Limb (tissue), 2 donors: Measurements from ENCODE around the gene CA11.
"Not testable (repeated sequence)": the region's sequence is repeated elsewhere in the genome, so short reads cannot be mapped to it uniquely, and the experiment has no call there.

ENCODE experiments used
- DNase-seq, 2 donors: peaks; one replicate each; pipeline ENCODE4 v3.0.0-alpha.2; 2016; ENCODE audit errors: extremely low spot score in 2 of 2

Gene CA11

DNA sequence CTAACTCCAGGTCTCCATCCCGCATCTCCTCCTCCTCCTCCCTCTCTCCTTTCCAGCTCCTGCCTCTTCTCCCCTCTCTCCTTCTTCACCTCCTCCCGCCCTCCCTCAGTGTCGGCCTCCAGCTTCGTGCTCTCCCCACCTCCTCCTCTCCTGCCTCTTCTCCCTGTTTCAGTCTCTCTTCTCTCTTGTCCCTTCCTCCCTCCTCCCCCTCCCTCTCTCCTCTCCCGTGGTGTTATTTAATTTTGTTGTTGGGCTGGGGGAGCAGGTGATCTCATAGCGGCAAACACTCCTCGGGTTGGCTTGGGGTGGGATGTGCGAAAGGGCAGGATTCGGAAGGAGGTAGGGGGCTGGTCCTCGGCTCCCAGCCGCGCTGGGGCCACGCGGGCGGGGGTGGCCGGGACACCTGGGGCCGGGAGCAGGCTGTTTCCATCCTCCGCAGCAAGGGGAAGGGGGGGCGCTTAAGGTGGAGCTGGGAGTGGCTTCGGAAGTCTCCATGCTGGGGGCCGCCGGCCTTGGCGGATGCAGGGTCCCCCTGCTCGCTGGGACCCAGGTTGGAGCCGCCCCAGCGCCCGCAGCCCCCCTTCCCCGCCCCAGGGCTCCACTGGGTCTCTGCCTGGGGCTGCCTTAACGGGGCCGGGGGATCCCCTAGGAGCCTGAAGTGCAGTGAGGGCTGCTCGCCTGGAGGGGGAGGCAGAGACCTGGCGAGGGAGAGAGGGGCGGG, at the start of gene CA11:
CA11 (minus strand) TSS at position 187 of the 721 bp plus-strand sequence. CDS start 555 bp downstream, outside the sequence.
- DNase-seq: peak in 1 of 2 donors; percentile 97

DNA sequence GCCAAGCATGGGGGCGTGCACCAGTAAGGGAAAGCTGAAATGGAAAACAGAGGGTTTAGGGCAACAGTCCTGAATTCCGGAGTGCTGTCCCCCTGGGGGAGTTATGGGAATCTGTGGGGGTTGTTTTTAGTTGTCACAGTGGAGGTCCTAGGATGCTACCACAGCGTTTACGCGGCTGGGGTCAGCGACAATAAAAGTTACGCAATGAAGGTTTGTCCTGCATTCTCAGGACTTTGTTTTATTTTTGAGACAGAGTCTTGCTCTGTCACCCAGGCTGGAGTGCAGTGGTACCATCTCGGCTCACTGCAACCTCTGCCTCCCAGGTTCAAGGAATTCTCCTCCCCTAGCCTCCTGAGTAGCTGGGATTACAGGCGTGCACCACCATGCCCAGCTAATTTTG, 47.6 kb upstream of the CA11 start:
- DNase-seq: not testable (repeated sequence)

DNA sequence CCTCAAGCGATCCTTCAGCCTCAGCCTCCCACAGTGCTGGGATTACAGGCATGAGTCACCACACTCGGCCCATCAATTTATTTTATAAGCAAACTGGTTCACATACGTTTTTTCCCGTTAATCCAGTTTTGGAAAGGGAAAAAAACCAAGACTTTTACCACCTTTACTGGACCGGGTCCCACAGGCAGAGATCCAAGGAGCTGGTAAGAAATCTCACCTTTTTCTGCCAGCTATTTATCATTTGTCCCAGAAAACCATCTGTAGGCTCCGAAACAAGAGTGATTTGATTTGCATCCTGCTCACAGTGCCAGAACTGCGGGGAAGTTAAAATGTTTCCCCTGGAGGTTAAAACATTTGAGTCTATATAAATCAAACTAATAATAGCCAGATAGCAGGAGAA, 43.5 kb upstream of the CA11 start:
- no peak for DNase-seq

DNA sequence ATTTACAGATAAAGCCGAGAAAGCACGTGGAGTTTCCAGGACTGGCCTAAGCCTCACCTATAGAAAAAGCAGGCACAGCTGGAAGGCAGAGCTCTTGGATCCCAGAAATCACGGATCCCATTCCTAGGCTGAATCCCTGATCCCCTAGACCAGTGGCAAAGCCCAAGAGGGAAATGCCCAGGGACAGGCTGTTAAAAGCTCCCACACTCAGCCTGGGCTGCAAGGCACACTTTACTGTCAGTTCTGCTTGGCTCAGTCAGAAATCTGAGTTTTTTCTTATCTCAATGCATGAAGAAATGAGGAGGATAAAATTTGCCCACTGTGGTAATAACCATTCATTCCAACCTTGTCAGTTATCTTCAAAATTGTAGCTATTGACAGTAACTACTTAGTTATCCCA, 41.8 kb upstream of the CA11 start:
- no peak for DNase-seq

DNA sequence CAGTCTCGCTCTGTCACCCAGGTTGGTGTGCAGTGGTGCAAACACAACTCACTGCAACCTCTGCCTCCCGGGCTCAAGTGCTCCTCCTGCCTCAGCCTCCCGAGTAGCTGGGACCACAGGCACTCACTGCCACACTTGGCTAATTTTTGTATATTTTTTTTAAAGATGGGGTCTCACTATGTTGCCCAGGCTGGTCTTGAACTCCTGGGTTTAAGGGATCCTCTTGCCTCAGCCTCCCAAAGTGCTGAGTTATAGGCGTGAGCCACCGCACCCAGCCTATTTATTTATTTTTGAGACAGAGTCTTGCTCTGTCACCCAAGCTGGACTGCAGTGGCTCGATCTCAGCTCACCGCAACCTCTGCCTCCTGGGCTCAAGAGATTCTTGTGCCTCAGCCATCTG, 40.6 kb upstream of the CA11 start:
- DNase-seq: not testable (repeated sequence)

DNA sequence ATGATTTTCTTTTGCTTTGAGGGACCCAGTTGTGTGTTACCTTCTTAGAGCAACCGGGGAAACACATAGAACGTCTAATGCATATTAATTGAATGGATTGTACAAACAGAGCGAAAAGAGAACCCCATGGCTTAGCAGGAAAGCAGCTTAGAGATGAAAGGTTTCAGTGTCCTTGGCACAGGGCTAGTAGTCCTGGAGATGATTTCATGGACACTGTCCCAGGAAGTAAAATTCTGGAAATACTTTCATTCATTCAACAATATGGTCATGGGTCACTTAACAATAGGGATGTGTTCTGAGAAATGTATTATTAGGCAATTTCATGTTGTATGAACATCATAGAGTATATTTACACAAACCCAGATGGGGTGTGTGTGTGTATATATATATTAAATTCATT, 40.1 kb upstream of the CA11 start:
- DNase-seq: no peak

DNA sequence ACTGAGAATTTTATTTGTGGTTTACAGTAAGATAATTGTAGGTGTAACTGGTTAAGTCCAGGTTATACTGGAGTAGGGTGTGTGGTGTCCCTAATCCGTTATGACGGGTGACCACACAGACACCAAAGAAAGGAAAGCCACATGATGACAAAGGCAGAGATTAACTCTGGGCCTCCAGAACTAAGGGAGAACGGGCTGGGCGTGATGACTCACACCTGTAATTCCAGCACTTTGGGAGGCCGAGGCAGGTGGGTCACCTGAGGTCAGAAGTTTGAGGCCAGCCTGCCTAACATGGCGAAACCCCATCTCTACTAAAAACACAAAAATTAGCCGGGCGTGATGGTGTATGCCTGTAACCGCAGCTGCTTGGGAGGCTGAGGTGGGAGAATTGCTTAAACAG, 39.6 kb upstream of the CA11 start:
- no peak for DNase-seq

DNA sequence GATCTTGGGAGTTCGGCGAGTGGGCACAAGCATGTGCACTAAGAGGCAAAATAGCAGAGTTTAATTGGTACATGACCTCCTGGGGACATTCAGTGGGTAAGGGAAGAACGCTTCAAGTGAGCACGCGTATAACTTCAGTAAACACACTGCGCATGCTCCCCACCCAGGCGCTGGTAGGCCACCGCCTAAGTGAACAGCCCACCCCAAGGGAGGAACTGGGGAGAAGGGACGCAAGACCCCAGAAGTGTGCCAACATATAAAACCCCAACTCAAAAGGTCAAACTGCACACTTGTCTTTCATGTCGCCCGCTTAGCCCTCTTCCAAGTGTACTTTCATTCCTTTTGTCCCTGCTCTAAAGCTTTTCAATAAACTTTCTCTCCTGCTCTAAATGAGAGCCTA, 37.4 kb upstream of the CA11 start:
- DNase-seq: peak; percentile 61 to 73

DNA sequence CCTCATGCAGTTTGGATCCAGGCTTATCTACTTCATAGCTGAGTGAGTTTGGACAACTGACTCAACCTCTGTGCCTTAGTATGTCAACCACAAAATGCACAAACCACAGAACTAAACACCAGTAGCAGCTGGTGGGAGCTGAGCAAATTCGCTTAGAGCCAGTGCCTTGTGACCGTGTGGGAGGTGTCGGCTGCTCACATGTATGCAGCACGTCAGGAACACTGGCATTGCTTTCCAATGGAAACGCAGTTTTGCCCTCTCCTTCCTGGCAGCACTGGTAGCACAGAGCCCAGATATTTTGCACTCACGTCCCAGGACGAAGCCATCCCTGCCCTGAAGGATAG, 35.1 kb upstream of the CA11 start:
- DNase-seq: no peak

DNA sequence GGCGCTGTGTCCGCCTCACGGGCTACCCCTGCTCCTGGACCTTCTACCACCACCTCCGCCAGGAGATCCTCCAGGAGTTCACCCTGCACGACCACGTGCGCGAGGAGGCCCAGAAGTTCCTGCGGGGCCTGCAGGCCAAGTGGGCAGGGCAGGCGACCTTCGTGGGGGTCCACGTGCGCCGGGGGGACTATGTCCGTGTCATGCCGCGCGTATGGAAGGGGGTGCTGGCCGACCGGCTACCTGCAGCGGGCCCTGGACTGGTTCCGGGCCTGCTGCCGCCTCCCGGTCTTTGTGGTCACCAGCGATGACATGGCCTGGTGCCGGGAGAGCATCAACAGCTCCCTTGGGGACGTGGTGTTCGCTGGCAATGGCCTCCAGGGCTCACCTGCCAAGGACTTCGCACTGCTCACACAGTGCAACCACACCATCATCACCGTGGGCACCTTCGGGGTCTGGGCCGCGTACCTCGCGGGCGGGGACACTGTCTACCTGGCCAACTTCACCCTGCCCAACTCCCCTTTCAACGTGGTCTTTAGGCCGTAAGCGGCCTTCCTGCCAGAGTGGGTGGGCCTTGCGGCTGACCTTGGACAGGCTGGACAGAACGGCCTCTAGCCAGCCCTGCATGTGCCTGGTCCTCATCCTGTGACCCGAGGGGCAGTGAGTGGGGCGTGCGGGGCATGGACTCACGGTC, 34.6 kb upstream of the CA11 start:
- DNase-seq: no peak

DNA sequence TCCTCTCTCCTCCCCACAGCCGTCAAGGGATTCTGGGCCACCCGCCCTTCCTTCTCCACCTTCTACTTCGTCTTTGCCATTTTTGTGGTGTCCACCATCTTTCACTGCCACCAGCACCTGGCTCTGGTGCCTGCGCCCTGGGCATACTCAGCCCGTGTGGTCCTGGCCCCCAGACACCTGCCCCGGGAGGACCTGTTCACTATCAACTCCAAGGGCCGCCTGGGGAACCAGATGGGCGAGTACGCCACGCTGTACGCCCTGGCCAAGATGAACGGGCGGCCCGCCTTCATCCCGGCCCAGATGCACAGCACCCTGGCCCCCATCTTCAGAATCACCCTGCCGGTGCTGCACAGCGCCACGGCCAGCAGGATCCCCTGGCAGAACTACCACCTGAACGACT, 34.0 kb upstream of the CA11 start:
- DNase-seq: not testable (repeated sequence)

DNA sequence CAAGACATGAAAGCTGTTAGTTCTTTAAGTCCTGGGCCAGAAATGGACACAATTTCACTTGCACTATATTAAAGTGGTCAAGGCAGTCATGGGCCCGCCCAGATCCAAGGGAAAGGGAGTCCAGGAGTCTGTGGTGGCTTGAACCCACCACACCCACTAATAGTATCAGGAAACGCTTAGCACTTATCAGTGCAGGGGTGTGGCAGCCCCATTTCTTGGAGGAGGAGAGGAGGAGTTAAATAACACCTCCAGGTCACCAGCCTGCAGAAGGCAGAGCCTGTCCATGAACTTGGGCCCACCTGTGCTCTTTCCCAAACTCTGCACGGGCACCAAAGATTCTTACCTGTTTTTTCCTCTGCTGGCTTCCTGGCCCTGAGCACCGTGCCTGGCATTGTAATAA, 32.2 kb upstream of the CA11 start:
- DNase-seq: no peak

DNA sequence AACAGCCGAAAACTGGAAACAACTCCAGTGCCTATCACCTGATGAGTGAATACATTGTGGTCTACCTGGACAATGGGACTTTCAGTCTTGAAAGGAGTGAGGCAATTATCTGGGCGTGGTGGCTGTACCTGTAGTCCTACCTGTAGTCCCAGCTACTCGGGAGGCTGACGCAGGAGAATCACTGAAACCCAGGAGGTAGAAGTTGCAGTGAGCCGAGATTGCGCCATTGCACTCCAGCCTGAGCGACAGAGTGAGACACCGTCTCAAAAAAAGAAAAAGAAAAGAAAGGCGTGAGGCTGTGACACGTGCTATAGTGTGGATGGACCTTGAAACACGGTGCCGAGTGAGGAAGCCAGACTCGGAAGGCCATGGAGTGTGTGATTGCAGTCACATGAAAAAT, 30.9 kb upstream of the CA11 start:
- no peak for DNase-seq

DNA sequence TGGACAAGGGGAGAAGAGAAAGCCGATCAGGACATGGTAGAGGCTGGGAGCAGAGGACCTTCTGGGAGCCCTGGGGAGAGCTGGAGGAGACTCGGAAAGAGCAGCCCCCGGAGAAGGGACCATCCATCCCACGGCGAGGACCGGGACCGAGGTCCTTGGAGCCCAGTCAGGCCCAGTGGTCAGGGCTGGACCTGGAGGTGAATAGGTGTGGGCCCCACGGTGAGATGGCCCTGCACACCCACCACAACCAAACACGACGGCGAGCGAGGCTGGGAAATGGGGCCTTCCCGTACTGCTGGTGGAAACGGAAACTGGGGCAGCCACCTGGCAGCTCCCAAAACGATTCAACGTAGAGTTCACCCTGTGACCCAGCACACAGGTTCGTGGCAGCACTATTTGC, 30.5 kb upstream of the CA11 start:
- no peak for DNase-seq

DNA sequence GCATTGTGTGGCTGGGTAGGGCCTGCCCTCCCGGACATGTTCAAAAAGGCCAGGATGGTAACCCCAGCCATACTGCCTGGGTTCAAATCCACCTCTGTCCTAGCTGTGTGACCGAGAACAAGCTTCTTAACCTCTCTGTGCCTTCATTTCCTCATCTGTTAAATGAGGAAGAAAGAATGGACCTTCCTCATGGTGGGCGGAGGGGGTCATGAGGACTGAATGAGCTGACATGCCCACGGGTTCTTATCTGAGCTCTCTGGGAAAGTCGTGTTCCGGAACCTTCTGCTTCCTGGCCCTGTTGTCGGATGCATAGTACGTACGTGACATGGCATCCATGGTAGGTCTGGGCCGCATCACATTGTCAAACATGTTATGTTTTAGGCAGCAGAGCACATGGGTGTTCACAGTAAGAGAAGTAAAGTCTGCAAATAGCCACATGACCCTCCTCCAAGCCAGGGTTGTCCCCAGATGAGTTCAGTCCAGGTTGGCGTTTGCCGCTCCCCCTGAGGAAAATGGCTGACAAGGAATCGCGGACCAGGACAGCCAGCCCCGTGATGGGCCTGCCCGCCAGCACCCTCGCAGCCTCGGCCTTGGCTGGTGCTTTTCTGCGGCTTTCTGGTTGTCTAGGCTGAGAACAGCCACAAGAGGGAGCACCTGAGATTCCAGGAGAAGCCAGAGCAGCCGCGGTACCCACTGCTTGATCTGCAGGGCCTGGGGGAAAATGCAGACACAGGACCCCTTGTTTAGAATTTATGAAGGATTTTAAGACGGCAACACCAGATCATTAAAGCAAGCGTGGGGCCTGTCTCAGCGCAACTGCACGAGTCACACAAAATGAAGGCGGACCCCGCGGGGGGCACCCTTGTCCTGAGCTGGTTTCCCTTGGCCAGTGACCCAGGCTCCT, 29.2 kb upstream of the CA11 start:
- peak; percentile 84 to 87 for DNase-seq

DNA sequence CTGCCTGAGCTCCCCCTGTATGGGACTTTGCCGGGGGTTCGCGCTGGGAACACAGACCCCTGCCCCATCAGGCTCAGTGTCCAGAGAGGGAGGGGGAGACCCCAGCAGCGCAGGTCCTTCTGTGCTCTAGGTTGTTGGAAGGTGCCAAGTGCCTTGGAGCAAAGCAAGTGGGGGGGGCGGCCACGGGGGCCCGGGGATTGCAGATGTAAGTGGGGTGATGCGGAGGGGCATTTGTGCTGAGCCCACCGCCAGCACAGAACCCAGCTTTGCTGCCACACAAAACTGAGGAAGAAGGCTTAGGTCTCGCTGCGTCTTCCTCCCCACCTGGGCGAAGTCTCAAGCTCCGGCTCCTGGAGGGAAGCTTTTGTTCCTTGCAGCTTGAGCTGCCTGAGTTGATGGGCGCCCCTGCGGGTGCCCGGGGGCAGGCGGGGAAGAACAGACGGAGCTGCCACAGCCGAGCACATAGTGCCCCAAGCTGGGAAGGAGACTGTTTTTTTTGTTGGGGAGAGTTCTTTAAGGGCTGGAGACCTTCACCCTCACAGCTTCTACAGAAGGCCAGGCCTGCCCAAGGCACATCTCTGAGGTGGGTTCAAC, 28.3 kb upstream of the CA11 start:
- DNase-seq: no peak

DNA sequence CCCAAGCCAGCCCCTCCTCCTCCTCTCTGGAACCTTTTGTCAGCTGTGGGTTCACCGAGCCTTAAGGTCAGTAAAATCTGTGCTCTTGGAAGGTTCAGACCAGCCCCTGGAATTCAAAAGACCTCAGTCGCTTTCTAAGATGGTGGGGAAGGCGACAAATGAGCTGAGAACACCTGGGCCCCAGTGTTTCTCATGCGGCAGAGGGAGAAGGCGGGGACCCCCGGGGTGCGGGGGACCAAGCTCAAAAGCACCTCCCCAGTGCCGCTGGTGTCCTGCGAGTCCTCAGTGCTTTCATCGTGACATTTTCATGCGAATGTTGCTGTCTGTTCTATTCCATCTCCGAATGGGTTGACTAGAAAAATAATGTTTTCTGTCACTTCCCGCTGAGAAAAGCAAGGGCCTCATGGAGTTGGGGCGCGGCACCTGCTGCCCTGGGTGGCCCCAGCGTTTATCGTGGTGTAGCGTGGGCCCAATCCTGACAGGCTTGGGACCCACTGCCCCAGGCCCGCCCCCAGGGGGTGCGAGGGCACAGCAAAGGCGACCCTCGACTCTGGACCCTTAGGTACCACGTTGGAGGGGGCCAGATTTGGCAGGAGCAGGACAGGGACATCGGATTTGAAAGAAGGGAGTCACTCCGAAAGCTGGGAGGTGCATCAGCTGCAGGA, 27.6 kb upstream of the CA11 start:
- DNase-seq: no peak

DNA sequence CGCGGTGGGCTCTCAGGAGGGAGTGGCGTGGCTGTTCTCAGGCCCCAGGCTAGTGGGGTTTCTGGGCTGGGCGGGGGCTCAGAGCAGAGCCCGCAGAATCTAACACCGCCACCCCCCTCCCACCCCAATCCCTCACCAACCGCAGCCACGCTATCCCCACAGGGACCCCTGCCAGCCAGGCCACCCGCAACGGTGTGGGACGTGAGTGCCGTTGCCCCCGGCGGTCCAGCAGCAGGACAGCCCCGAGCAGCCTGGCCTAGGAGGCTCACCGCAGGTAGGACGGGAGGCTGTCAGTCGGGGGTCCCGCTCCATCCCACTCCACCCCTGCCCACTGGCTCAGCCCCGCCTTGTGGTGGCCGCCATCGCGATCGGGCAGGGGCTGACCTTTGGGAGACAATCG, 27.0 kb upstream of the CA11 start, which contains the start of gene NTN5:
NTN5 (minus strand) TSS at position 24 of the 400 bp plus-strand sequence. CDS start 2,031 bp downstream, outside the sequence.
- DNase-seq: no peak

DNA sequence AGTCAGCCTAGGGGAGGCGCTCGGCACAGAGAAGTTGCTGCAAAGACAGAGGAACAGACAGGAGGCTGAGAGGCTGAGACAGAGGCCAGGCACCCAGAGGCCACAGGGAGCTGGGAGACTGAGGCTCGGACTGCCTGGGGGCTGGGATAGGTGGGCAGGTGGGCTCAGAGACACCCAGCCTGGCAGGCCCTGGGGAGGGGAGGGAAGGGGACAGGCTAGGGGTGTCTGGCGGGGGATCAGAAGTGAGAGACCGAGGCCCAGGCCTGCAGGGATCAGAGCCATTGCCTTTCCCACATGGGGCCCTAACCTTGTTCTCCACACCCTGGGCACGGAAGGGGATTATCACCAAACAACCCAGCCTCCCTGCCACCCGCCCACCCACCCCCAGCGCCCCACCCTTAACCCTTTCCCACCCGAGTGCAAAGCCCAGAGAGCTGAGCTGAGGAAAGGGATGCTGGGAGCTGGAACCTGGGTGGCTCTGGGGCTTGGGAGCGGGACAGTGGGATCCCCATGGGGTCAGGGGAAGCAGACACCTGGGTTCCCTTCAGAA, 25.5 kb upstream of the CA11 start:
- no peak for DNase-seq

DNA sequence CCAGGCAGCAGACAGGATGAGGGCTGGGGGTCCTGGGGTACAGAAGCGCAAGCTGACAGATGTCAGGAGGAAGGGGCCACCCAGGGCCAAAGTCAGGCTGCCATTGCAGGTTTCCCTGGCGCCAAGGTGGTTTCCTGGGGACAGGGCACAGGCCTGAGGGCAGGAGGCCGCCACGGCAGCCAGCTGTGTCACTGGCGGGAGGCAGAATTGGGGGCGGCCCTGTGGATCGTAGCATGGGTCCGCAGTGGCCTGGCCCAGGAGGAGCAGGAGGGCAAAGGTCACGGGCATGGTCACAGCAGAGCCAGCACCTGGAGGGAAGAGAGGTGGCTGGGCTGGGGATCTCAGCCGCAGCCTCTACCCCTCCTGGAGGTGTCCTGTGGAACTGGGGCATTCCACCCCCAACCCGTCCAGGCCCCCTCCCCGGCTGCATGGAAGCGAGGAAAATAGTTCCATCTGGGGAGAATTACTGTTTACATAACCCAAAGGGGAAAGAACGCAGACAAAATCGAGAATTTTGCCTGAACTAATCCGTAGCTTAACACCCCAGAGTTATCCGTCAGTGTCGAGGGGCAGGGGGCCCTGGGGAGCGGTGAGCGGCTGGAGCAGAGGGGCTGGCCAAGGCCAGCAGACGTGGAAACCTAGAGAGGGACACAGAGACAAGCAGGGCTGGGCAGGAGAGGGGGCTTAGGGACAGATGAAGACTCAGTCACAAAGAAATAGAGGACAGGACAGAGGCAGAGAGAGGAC, 24.9 kb upstream of the CA11 start:
- DNase-seq: peak in 1 of 2 donors; percentile 13
